WERI-Rb-1 (cell line): ENCODE results near the gene DLL1.

ENCODE experiments used
- DNase-seq: peaks from one replicate; pipeline ENCODE4 v3.0.0-alpha.2; 2020
- H3K27ac ChIP-seq: fragments of 250-450 bp; sonication (Bioruptor Pico); 2 replicates; pipeline ENCODE4 v1.5.1; 2020; ENCODE audit warnings: mild to moderate bottlenecking, moderate library complexity
- H3K27me3 ChIP-seq: fragments of 250-450 bp; sonication (Bioruptor Pico); 2 replicates; pipeline ENCODE4 v1.5.1; 2021; ENCODE audit warnings: mild to moderate bottlenecking, low read depth, moderate library complexity; ENCODE audit not compliant: insufficient read depth, severe bottlenecking
- H3K36me3 ChIP-seq: fragments of 250-450 bp; sonication (Bioruptor Pico); 2 replicates; pipeline ENCODE4 v1.5.1; 2020; ENCODE audit warnings: mild to moderate bottlenecking, moderate library complexity
- H3K4me3 ChIP-seq: 2 replicates; pipeline ENCODE4 v1.5.1; 2011; ENCODE audit warnings: low read depth, mild to moderate bottlenecking, control low read depth, low read length
- H3K9me3 ChIP-seq: fragments of 250-450 bp; sonication (Bioruptor Pico); 2 replicates; pipeline ENCODE4 v1.5.1; 2021; ENCODE audit warnings: mild to moderate bottlenecking, moderate library complexity; ENCODE audit not compliant: severe bottlenecking
- TF ChIP-seq, protein P1 (sequence below): IDR thresholded peaks from 2 replicates; pipeline ENCODE4 v1.5.1; 2011; ENCODE audit warnings: low read depth, mild to moderate bottlenecking, control low read depth, inconsistent platforms, low read length

The DLL1 gene

GRCh38 chr6:170286246-170286933 lies 4.5 kb downstream of the DLL1 start:
- Histone ChIP-seq H3K27me3 (peaks cover 62% of the 10 kb centered on the region), H3K36me3 (no peaks in the 10 kb centered on the region), H3K4me3 (0 out of 2 replicates have a peak overlapping the region, but pooled peaks have one; percentile 2), H3K27ac (no peak overlapping the region), H3K9me3 (no peaks in the 10 kb centered on the region)
- TF ChIP-seq, protein P1, sequence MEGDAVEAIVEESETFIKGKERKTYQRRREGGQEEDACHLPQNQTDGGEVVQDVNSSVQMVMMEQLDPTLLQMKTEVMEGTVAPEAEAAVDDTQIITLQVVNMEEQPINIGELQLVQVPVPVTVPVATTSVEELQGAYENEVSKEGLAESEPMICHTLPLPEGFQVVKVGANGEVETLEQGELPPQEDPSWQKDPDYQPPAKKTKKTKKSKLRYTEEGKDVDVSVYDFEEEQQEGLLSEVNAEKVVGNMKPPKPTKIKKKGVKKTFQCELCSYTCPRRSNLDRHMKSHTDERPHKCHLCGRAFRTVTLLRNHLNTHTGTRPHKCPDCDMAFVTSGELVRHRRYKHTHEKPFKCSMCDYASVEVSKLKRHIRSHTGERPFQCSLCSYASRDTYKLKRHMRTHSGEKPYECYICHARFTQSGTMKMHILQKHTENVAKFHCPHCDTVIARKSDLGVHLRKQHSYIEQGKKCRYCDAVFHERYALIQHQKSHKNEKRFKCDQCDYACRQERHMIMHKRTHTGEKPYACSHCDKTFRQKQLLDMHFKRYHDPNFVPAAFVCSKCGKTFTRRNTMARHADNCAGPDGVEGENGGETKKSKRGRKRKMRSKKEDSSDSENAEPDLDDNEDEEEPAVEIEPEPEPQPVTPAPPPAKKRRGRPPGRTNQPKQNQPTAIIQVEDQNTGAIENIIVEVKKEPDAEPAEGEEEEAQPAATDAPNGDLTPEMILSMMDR: no peak
- DNase-seq: peak; percentile 81

GRCh38 chr6:170285482-170285881 lies 5.4 kb downstream of the DLL1 start:
- Histone ChIP-seq H3K27ac (no peak overlapping the region), H3K4me3 (no peak overlapping the region), H3K27me3 (peaks cover 54% of the 10 kb centered on the region), H3K9me3 (no peaks in the 10 kb centered on the region), H3K36me3 (no peaks in the 10 kb centered on the region)
- DNase-seq: no peak
- TF ChIP-seq, protein P1: no peak

- no peak overlapping the region for H3K27ac ChIP-seq
- no peak for DNase-seq
- no peaks in the 10 kb centered on the region for H3K36me3 ChIP-seq
- peaks cover 49% of the 10 kb centered on the region for H3K27me3 ChIP-seq
- no peak overlapping the region for H3K4me3 ChIP-seq
- no peaks in the 10 kb centered on the region for H3K9me3 ChIP-seq
- TF ChIP-seq, protein P1: no peak
Observed at GRCh38 chr6:170284866-170285469, 5.9 kb downstream of the DLL1 start.

- no peaks in the 10 kb centered on the region for H3K9me3 ChIP-seq
- H3K27me3 ChIP-seq: peaks cover 42% of the 10 kb centered on the region
- TF ChIP-seq, protein P1: no peak
- H3K27ac ChIP-seq: no peak overlapping the region
- H3K36me3 ChIP-seq: no peaks in the 10 kb centered on the region
- no peak overlapping the region for H3K4me3 ChIP-seq
- no peak for DNase-seq
Observed at GRCh38 chr6:170284126-170284773, 6.6 kb downstream of the DLL1 start.

DNA sequence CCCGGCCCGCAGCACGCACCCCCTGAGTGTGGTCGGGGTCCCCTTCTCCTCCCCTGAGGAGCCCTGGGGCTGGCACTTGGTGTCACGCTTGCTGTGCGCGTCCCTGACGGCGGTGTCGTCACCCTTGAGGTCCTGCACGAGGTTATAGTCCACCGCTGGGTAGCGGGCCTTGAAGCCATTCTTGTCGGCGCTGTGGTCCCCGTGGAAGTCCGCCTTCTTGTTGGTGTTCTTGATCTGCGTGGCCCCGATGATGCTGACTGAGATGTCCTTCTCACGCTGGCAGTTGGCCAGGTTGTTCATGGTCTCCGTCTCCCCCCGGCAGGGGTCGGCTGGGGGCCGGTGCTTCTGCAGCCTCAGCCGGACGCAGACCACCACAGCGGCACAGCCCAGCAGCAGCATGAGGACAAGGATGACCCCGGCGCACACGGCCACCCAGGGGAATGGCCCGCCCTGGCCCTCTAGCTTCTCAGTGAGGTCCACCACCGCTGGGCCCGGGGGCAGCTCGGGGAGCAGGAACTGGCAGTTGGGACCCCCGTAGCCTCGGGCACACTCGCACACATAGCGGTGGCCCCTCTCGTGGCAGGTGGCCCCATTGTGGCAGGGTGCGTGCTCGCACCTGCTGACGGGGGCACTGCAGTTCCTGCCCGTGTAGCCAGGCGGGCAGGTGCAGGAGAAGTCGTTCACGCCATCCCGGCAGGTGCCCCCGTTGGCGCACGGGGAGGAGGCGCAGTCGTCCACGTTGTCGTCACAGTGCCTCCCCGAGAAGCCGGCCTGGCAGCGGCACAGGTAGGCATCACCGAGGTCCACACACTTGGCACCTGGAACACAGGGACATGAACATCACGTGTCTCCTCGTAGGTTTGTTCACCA lies 7.4 kb downstream of the DLL1 start:
- Histone ChIP-seq H3K9me3 (no peaks in the 10 kb centered on the region), H3K36me3 (no peaks in the 10 kb centered on the region), H3K27me3 (peaks cover 33% of the 10 kb centered on the region), H3K4me3 (no peak overlapping the region), H3K27ac (no peak overlapping the region)
- no peak for DNase-seq
- TF ChIP-seq, protein P1: no peak
